Uterus (tissue), 2 donors: ENCODE data around the gene BOK.

ENCODE experiments used
- POLR2A ChIP-seq, 2 donors: fragments of 450-650 bp; IDR thresholded peaks; one replicate each; pipeline ENCODE4 v1.6.1; 2016; ENCODE audit warnings: antibody characterized with exemption in 2 of 2, mild to moderate bottlenecking in 1 of 2, moderate library complexity in 1 of 2
- TF ChIP-seq, protein P1 (sequence below), 4 experiments: fragments of 200-600 bp in 2 of 4; fragments of 450-650 bp in 2 of 4; sonication (generic) in 2 of 4; IDR thresholded peaks; one replicate each; pipeline ENCODE4 v1.5.1; 2016 to 2019; ENCODE audit warnings: antibody characterized with exemption in 4 of 4, mild to moderate bottlenecking in 2 of 4, moderate library complexity in 1 of 4

- no peak for TF ChIP-seq POLR2A (IDR thresholded peaks at IDR 0.05)
- TF ChIP-seq, protein P1, sequence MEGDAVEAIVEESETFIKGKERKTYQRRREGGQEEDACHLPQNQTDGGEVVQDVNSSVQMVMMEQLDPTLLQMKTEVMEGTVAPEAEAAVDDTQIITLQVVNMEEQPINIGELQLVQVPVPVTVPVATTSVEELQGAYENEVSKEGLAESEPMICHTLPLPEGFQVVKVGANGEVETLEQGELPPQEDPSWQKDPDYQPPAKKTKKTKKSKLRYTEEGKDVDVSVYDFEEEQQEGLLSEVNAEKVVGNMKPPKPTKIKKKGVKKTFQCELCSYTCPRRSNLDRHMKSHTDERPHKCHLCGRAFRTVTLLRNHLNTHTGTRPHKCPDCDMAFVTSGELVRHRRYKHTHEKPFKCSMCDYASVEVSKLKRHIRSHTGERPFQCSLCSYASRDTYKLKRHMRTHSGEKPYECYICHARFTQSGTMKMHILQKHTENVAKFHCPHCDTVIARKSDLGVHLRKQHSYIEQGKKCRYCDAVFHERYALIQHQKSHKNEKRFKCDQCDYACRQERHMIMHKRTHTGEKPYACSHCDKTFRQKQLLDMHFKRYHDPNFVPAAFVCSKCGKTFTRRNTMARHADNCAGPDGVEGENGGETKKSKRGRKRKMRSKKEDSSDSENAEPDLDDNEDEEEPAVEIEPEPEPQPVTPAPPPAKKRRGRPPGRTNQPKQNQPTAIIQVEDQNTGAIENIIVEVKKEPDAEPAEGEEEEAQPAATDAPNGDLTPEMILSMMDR (IDR thresholded peaks at IDR 0.05): no peak
These were observed 39.0 kb downstream of the BOK start for GRCh38 chr2:241597561-241597960.
